CD4-positive, alpha-beta T cell (primary cell): ENCODE results near the gene SPTBN1. TPM values are rescaled to one million over a fixed set of nuclear protein-coding genes. Genes with fewer than 3 reads are reported as not detected.
A peak's percentile ranks its signal among the peaks of the same experiment; 100 is the strongest.

Experiments used
- ATAC-seq: fragments of 200-7000 bp; cut with Tn5 transposase; one replicate; pipeline ENCODE4 v1.10.0; 2022; ENCODE audit warnings: mild to moderate bottlenecking; ENCODE audit not compliant: poor library complexity
- CTCF ChIA-PET: fragments of 350-600 bp; sonication (Branson Sonifier 250); formaldehyde crosslinking; loops from one replicate; lab custom pipeline; 2021; ENCODE audit warnings: antibody characterized with exemption, inconsistent platforms; lab: Charles Lee
- POLR2A ChIA-PET: fragments of 350-600 bp; sonication (Branson Sonifier 250); formaldehyde crosslinking; loops from one replicate; lab custom pipeline; 2021; ENCODE audit warnings: antibody characterized with exemption, inconsistent platforms; lab: Charles Lee
- DNase-seq, 14 experiments: peaks; one replicate each; pipeline ENCODE4 v3.0.0-alpha.2; 2013 to 2020; ENCODE audit warnings: mixed read lengths in 2 of 14
- H3K27ac ChIP-seq, 2 donors: one replicate each; pipeline versions ENCODE4 v1.5.1 to v1.7.0; 2013; ENCODE audit warnings: low read length in 2 of 2, low read depth in 1 of 2, mild to moderate bottlenecking in 1 of 2
- H3K27me3 ChIP-seq, 2 experiments: 1 replicate in 1 of 2; 2 replicates in 1 of 2; pipeline versions ENCODE4 v1.6.1 to v1.7.0; 2013; ENCODE audit warnings: low read length in 2 of 2, control low read depth in 1 of 2, mild to moderate bottlenecking in 1 of 2, moderate library complexity in 1 of 2; ENCODE audit not compliant: insufficient read depth in 2 of 2, control insufficient read depth in 1 of 2
- H3K36me3 ChIP-seq: one replicate; pipeline ENCODE4 v1.6.1; 2013; ENCODE audit warnings: low read length, control low read depth; ENCODE audit not compliant: insufficient read depth
- H3K4me1 ChIP-seq: one replicate; pipeline ENCODE4 v1.6.1; 2013; ENCODE audit warnings: low read length, control low read depth; ENCODE audit not compliant: insufficient read depth
- H3K4me3 ChIP-seq: one replicate; pipeline ENCODE4 v1.5.1; 2013; ENCODE audit warnings: mild to moderate bottlenecking, low read length, moderate library complexity
- H3K9me3 ChIP-seq, 2 experiments: 1 replicate in 1 of 2; 2 replicates in 1 of 2; pipeline versions ENCODE4 v1.6.1 to v1.7.0; 2013; ENCODE audit warnings: low read length in 2 of 2, mild to moderate bottlenecking in 2 of 2, control low read depth in 1 of 2, moderate library complexity in 1 of 2; ENCODE audit not compliant: control insufficient read depth in 1 of 2, insufficient read depth in 1 of 2
- H3K27ac Mint-ChIP-seq: one replicate; pipeline ENCODE4 v1.8.0; 2020; ENCODE audit warnings: mixed read lengths
- H3K27me3 Mint-ChIP-seq: one replicate; pipeline ENCODE4 v1.8.0; 2021; ENCODE audit warnings: mixed read lengths
- H3K36me3 Mint-ChIP-seq: one replicate; pipeline ENCODE4 v1.8.0; 2021; ENCODE audit warnings: low read depth, mixed read lengths
- H3K4me1 Mint-ChIP-seq: one replicate; pipeline ENCODE4 v1.8.0; 2021; ENCODE audit warnings: low read depth, mixed read lengths
- H3K4me3 Mint-ChIP-seq: one replicate; pipeline ENCODE4 v1.8.0; 2020; ENCODE audit warnings: mild to moderate bottlenecking, mixed read lengths
- H3K9me3 Mint-ChIP-seq: one replicate; pipeline ENCODE4 v1.8.0; 2020; ENCODE audit warnings: mixed read lengths
- intact Hi-C, 2 experiments: fragments of 100-400 bp; cut with DNase I in 1 of 2; cut with micrococcal nuclease in 1 of 2; formaldehyde crosslinking; loops; one replicate each; pipeline versions ENCODE4 v1.15.1 to v1.9.0; 2023 to 2025; cut with DNase I, micrococcal nuclease
- total RNA-seq, 174 experiments: library from RNA in 2 of 174; stranded (reverse) in 2 of 174; gene quantifications; one replicate each; pipeline ENCODE4 v1.2.3 and lab custom pipeline; 2021 to 2026
- TF ChIP-seq, protein P1 (sequence below): fragments of 200-600 bp; IDR thresholded peaks from one replicate; pipeline ENCODE4 v1.8.0; 2022; ENCODE audit warnings: antibody characterized with exemption, mild to moderate bottlenecking

SPTBN1 gene
- total RNA-seq, 2 experiments from 2014 or later: 156 to 166 TPM

DNA sequence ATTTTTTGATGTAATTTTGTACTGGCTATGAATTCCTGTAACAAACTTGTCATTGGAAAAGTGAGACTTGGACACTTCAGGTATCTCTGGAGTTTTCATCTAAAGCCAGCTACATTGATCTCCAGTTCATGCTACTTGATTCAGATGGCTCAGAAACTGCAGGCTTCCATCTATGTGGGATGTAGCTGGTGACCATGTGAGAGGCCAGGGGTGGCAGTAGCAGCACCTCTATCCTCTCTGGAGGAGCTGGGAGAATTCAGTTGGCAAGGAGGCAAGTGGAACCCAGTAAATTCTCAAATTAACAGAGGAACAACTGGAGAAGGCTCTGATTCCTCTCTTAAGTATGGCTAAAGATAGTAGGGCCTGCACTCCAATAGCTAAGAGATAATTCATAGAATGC lies 10.0 kb upstream of the SPTBN1 start:
- DNase-seq (no peak), ATAC-seq (no peak)
- ChIA-PET CTCF (interaction anchor here (0.9 kb wide), 1 partner anchor 9 kb away, joined by 4 read pairs; no protein-coding TSS in a partner anchor), POLR2A (interaction anchor here (0.6 kb wide), 1 partner anchor 13 kb away, joined by 3 read pairs; no protein-coding TSS in a partner anchor)
- H3K27me3 ChIP-seq: peaks cover 0 to 2% of the 10 kb centered on the region in 2 experiments
- no peaks in the 10 kb centered on the region for H3K27me3 Mint-ChIP-seq
- H3K4me3 ChIP-seq: no peak overlapping the region
- no peaks in the 10 kb centered on the region for H3K36me3 ChIP-seq
- H3K9me3 Mint-ChIP-seq: no peaks in the 10 kb centered on the region
- no peaks in the 10 kb centered on the region for H3K36me3 Mint-ChIP-seq
- TF ChIP-seq, protein P1, sequence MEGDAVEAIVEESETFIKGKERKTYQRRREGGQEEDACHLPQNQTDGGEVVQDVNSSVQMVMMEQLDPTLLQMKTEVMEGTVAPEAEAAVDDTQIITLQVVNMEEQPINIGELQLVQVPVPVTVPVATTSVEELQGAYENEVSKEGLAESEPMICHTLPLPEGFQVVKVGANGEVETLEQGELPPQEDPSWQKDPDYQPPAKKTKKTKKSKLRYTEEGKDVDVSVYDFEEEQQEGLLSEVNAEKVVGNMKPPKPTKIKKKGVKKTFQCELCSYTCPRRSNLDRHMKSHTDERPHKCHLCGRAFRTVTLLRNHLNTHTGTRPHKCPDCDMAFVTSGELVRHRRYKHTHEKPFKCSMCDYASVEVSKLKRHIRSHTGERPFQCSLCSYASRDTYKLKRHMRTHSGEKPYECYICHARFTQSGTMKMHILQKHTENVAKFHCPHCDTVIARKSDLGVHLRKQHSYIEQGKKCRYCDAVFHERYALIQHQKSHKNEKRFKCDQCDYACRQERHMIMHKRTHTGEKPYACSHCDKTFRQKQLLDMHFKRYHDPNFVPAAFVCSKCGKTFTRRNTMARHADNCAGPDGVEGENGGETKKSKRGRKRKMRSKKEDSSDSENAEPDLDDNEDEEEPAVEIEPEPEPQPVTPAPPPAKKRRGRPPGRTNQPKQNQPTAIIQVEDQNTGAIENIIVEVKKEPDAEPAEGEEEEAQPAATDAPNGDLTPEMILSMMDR: no peak
- H3K27ac ChIP-seq: no peak overlapping the region
- no peaks in the 10 kb centered on the region for H3K9me3 ChIP-seq
- no peak overlapping the region for H3K27ac Mint-ChIP-seq
- intact Hi-C loops: no loop called here
- H3K4me1 Mint-ChIP-seq: no peaks in the 10 kb centered on the region
- no peaks in the 10 kb centered on the region for H3K4me1 ChIP-seq
- no peak overlapping the region for H3K4me3 Mint-ChIP-seq

DNA sequence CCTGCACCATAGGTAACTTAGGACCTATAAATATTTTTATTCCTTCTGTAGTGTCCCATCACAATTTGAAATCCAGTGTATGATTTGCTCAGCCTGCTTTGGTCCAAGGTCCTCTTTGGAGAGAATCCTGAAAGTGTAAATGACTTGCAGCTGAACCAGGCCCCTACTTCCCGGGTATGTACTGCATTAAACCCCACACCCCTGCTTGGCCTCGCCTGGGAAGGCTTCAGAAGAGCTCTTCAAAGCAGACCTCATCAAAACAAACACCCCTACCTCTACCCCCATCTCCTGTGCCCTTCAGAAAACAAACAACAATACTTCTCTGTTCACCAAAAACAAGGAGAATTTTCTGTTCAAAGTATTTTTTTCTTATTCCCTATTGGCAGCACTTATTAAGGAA lies 9.5 kb upstream of the SPTBN1 start:
- no peaks in the 10 kb centered on the region for H3K4me1 Mint-ChIP-seq
- H3K9me3 Mint-ChIP-seq: no peaks in the 10 kb centered on the region
- Histone ChIP-seq H3K4me1 (no peaks in the 10 kb centered on the region), H3K36me3 (no peaks in the 10 kb centered on the region), H3K4me3 (no peak overlapping the region), H3K9me3 (no peaks in the 10 kb centered on the region), H3K27ac (no peak overlapping the region), H3K27me3 (peaks cover 0 to 2% of the 10 kb centered on the region in 2 experiments)
- H3K4me3 Mint-ChIP-seq: no peak overlapping the region
- H3K36me3 Mint-ChIP-seq: no peaks in the 10 kb centered on the region
- DNase-seq (no peak), ATAC-seq (no peak)
- H3K27me3 Mint-ChIP-seq: no peaks in the 10 kb centered on the region
- ChIA-PET POLR2A (no interaction called here), CTCF (interaction anchor here (0.9 kb wide), 1 partner anchor 9 kb away, joined by 4 read pairs; no protein-coding TSS in a partner anchor)
- TF ChIP-seq, protein P1: no peak
- H3K27ac Mint-ChIP-seq: no peak overlapping the region
- intact Hi-C loops: no loop called here

DNA sequence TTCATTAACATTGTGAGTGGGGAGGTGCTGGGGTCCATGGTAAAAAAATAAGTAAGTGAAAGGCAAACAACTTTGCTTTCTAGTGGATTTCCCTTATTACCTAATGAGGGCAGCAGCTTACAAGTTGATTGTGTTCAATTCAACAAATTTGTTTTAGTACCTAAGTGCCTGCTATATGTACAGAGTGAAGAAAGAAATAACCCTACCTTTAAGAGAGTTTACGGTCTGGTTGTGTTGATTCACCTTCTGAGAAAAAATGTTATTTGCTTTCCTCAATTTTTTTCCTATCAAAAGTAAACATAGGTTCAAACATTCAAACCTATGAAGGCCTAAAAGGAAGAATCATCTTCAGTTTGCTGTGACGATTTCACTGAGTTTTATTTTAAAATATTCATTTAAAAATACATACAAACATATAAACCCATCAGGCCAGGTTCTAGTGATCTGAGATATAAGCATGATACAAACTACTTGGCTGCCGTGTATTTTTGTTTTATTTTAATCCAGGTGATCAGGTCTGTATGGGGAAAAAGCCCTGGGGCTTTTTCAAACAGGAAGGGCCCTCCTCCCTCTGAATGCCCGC lies 1.5 kb upstream of the SPTBN1 start:
- CTCF ChIA-PET: no interaction called here

More for the DNA sequence above, 1.5 kb upstream of the SPTBN1 start:
- Histone ChIP-seq H3K4me1 (peaks cover 17% of the 10 kb centered on the region), H3K9me3 (no peaks in the 10 kb centered on the region), H3K27ac (no peak overlapping the region), H3K36me3 (no peaks in the 10 kb centered on the region), H3K27me3 (peaks cover 28 to 49% of the 10 kb centered on the region in 2 experiments), H3K4me3 (no peak overlapping the region)
- Mint-ChIP-seq H3K27ac (no peak overlapping the region), H3K9me3 (no peaks in the 10 kb centered on the region), H3K4me1 (peaks cover 22% of the 10 kb centered on the region), H3K4me3 (peak overlapping the region; percentile 78), H3K36me3 (no peaks in the 10 kb centered on the region), H3K27me3 (peaks cover 48% of the 10 kb centered on the region)
- intact Hi-C loops: no loop called here
- POLR2A ChIA-PET: no interaction called here
- TF ChIP-seq, protein P1: no peak
- DNase-seq: no peak
- no peak for ATAC-seq
